Activated CD4-positive, alpha-beta T cell treated with anti-CD3 and anti-CD28 coated beads, Interleukin-2, amount 10 ng/mL, durations not matched to agents 24 days and 14 days (primary cell): ENCODE measurements around the gene GDF7. TPM values are rescaled to one million over a fixed set of nuclear protein-coding genes. Genes with fewer than 3 reads are reported as not detected.

Experiments used
- DNase-seq: peaks from one replicate; pipeline ENCODE4 v3.0.0; 2022
- H3K27ac Mint-ChIP-seq: one replicate; pipeline ENCODE4 v1.8.0; 2022; ENCODE audit warnings: mild to moderate bottlenecking, mixed read lengths
- H3K27me3 Mint-ChIP-seq: one replicate; pipeline ENCODE4 v1.8.0; 2022; ENCODE audit warnings: mixed read lengths
- H3K36me3 Mint-ChIP-seq: one replicate; pipeline ENCODE4 v1.8.0; 2022; ENCODE audit warnings: low read depth, mild to moderate bottlenecking, mixed read lengths
- H3K4me1 Mint-ChIP-seq: one replicate; pipeline ENCODE4 v1.8.0; 2021; ENCODE audit warnings: mixed read lengths
- H3K4me3 Mint-ChIP-seq: one replicate; pipeline ENCODE4 v1.8.0; 2022; ENCODE audit warnings: mild to moderate bottlenecking, moderate library complexity, mixed read lengths
- H3K9me3 Mint-ChIP-seq: one replicate; pipeline ENCODE4 v1.8.0; 2021; ENCODE audit warnings: mixed read lengths
- intact Hi-C: fragments of 100-400 bp; cut with micrococcal nuclease; formaldehyde crosslinking; loops from one replicate; pipeline ENCODE4 v1.15.1; 2023
- total RNA-seq: library from RNA; stranded (reverse); gene quantifications from 2 replicates; pipeline ENCODE4 v1.2.3, GENCODE V29; 2022

The GDF7 gene
- total RNA-seq, 1 donor from 2014 or later = 0.26 TPM

GRCh38 chr2:20664431-20665242 lies 2.3 kb upstream of the GDF7 start:
- intact Hi-C loops = loop anchor here (10.0 kb wide), 1 partner anchor 90 kb away; no protein-coding TSS in a partner anchor
- H3K27me3 Mint-ChIP-seq = peaks cover 81% of the 10 kb centered on the region
- H3K36me3 Mint-ChIP-seq = no peaks in the 10 kb centered on the region
- DNase-seq = no peak
- no peak overlapping the region for H3K27ac Mint-ChIP-seq
- no peak overlapping the region for H3K4me3 Mint-ChIP-seq
- H3K4me1 Mint-ChIP-seq = peaks cover 2% of the 10 kb centered on the region
- H3K9me3 Mint-ChIP-seq = no peaks in the 10 kb centered on the region

- H3K27me3 Mint-ChIP-seq = peaks cover 79% of the 10 kb centered on the region
- H3K27ac Mint-ChIP-seq = no peak overlapping the region
- intact Hi-C loops = loop anchor here (10.0 kb wide), 1 partner anchor 89 kb away; no protein-coding TSS in a partner anchor
- H3K9me3 Mint-ChIP-seq = no peaks in the 10 kb centered on the region
- no peak for DNase-seq
- no peaks in the 10 kb centered on the region for H3K36me3 Mint-ChIP-seq
- peaks cover 2% of the 10 kb centered on the region for H3K4me1 Mint-ChIP-seq
- H3K4me3 Mint-ChIP-seq = peak overlapping the region; percentile 78
Measured at GRCh38 chr2:20665243-20666004, 1.5 kb upstream of the GDF7 start.

- Mint-ChIP-seq H3K36me3 (no peaks in the 10 kb centered on the region), H3K27ac (no peak overlapping the region), H3K4me3 (peak overlapping the region; percentile 78), H3K4me1 (peaks cover 2% of the 10 kb centered on the region), H3K9me3 (no peaks in the 10 kb centered on the region), H3K27me3 (peaks cover 73% of the 10 kb centered on the region)
- intact Hi-C loops = loop anchor here (10.0 kb wide), 1 partner anchor 89 kb away; no protein-coding TSS in a partner anchor
- DNase-seq = no peak
Measured at GRCh38 chr2:20666005-20666303, 990 bp upstream of the GDF7 start.

GRCh38 chr2:20667151-20667530 lies 197 bp downstream of the GDF7 start:
- Mint-ChIP-seq H3K9me3 (no peaks in the 10 kb centered on the region), H3K27ac (no peak overlapping the region), H3K36me3 (no peaks in the 10 kb centered on the region), H3K27me3 (peaks cover 69% of the 10 kb centered on the region), H3K4me1 (peaks cover 2% of the 10 kb centered on the region), H3K4me3 (peak overlapping the region; percentile 21)
- no peak for DNase-seq
- intact Hi-C loops = loop anchor here (10.0 kb wide), 1 partner anchor 88 kb away; no protein-coding TSS in a partner anchor

GRCh38 chr2:20667531-20668401 lies 822 bp downstream of the GDF7 start:
- no peak for DNase-seq
- no peaks in the 10 kb centered on the region for H3K9me3 Mint-ChIP-seq
- H3K4me3 Mint-ChIP-seq = peak overlapping the region; percentile 52
- intact Hi-C loops = loop anchor here (10.0 kb wide), 1 partner anchor 87 kb away; no protein-coding TSS in a partner anchor
- H3K27ac Mint-ChIP-seq = no peak overlapping the region
- no peaks in the 10 kb centered on the region for H3K36me3 Mint-ChIP-seq
- peaks cover 2% of the 10 kb centered on the region for H3K4me1 Mint-ChIP-seq
- peaks cover 66% of the 10 kb centered on the region for H3K27me3 Mint-ChIP-seq

- peaks cover 2% of the 10 kb centered on the region for H3K4me1 Mint-ChIP-seq
- intact Hi-C loops = loop anchor here (10.0 kb wide), 1 partner anchor 86 kb away; no protein-coding TSS in a partner anchor
- no peaks in the 10 kb centered on the region for H3K36me3 Mint-ChIP-seq
- H3K27ac Mint-ChIP-seq = no peak overlapping the region
- no peak for DNase-seq
- no peaks in the 10 kb centered on the region for H3K9me3 Mint-ChIP-seq
- H3K27me3 Mint-ChIP-seq = peaks cover 67% of the 10 kb centered on the region
- peak overlapping the region; percentile 52 for H3K4me3 Mint-ChIP-seq
Measured at GRCh38 chr2:20668451-20668850, 1.5 kb downstream of the GDF7 start.

GRCh38 chr2:20668871-20669475 lies 2.0 kb downstream of the GDF7 start:
- intact Hi-C loops = loop anchor here (10.0 kb wide), 1 partner anchor 86 kb away; no protein-coding TSS in a partner anchor
- no peaks in the 10 kb centered on the region for H3K9me3 Mint-ChIP-seq
- H3K27me3 Mint-ChIP-seq = peaks cover 62% of the 10 kb centered on the region

GRCh38 chr2:20669562-20670314 lies 2.8 kb downstream of the GDF7 start:
- Mint-ChIP-seq H3K36me3 (no peaks in the 10 kb centered on the region), H3K4me3 (no peak overlapping the region), H3K27ac (no peak overlapping the region), H3K27me3 (peaks cover 54% of the 10 kb centered on the region), H3K9me3 (no peaks in the 10 kb centered on the region), H3K4me1 (peaks cover 2% of the 10 kb centered on the region)
- no peak for DNase-seq
- intact Hi-C loops = loop anchor here (10.0 kb wide), 1 partner anchor 85 kb away; no protein-coding TSS in a partner anchor

More at GRCh38 chr2:20668871-20669475, 2.0 kb downstream of the GDF7 start:
- H3K27ac Mint-ChIP-seq = no peak overlapping the region
- DNase-seq = no peak
- H3K4me3 Mint-ChIP-seq = no peak overlapping the region
- no peaks in the 10 kb centered on the region for H3K36me3 Mint-ChIP-seq
- peaks cover 2% of the 10 kb centered on the region for H3K4me1 Mint-ChIP-seq

GRCh38 chr2:20670315-20671035 lies 3.5 kb downstream of the GDF7 start:
- no peaks in the 10 kb centered on the region for H3K36me3 Mint-ChIP-seq
- H3K27ac Mint-ChIP-seq = no peak overlapping the region
- intact Hi-C loops = no loop called here
- no peaks in the 10 kb centered on the region for H3K9me3 Mint-ChIP-seq
- H3K4me3 Mint-ChIP-seq = no peak overlapping the region
- DNase-seq = no peak
- peaks cover 47% of the 10 kb centered on the region for H3K27me3 Mint-ChIP-seq
- H3K4me1 Mint-ChIP-seq = peaks cover 2% of the 10 kb centered on the region

- peaks cover 41% of the 10 kb centered on the region for H3K27me3 Mint-ChIP-seq
- intact Hi-C loops = no loop called here
- H3K27ac Mint-ChIP-seq = no peak overlapping the region
- no peaks in the 10 kb centered on the region for H3K9me3 Mint-ChIP-seq
- peaks cover 2% of the 10 kb centered on the region for H3K4me1 Mint-ChIP-seq
- no peak overlapping the region for H3K4me3 Mint-ChIP-seq
- no peak for DNase-seq
- H3K36me3 Mint-ChIP-seq = no peaks in the 10 kb centered on the region
Measured at GRCh38 chr2:20671036-20671735, 4.2 kb downstream of the GDF7 start.

GRCh38 chr2:20671736-20672080 lies 4.8 kb downstream of the GDF7 start:
- Mint-ChIP-seq H3K27me3 (peaks cover 36% of the 10 kb centered on the region), H3K4me1 (no peaks in the 10 kb centered on the region), H3K9me3 (no peaks in the 10 kb centered on the region), H3K27ac (no peak overlapping the region), H3K4me3 (no peak overlapping the region), H3K36me3 (no peaks in the 10 kb centered on the region)
- intact Hi-C loops = no loop called here
- no peak for DNase-seq
